Measurements from ENCODE around the gene RASGRF1. TPM values are rescaled to one million over a fixed set of nuclear protein-coding genes. Genes with fewer than 3 reads are reported as not detected.

RASGRF1 gene
- total RNA-seq, 6 experiments from 2014 or later, result 0.29 TPM; not detected in 5

- Histone ChIP-seq H3K27me3 (no peaks in the 10 kb centered on the region), H3K27ac (no peak overlapping the region), H3K36me3 (no peaks in the 10 kb centered on the region), H3K9me3 (no peaks in the 10 kb centered on the region), H3K4me3 (no peak overlapping the region), H3K4me1 (no peaks in the 10 kb centered on the region)
- WGBS (ENCODE audit: insufficient coverage, low coverage, low lambda C conversion rate, missing lambda C conversion rate), result 80% methylated on average over 7 of the region's 9 CpGs
- ATAC-seq (no peak), DNase-seq (peak in 1 of 3 donors; percentile 15)
- intact Hi-C loops (cut with DNase I), result loop anchor here in 1 of 2 donors (5.0 kb wide), 1 partner anchor 156 kb away; no protein-coding TSS in a partner anchor
- TF ChIP-seq CTCF (IDR thresholded peaks at IDR 0.05) (no peak), POLR2A (IDR thresholded peaks at IDR 0.05) (no peak)
Measured at GRCh38 chr15:79031201-79031600, 59.4 kb downstream of the RASGRF1 start.

GRCh38 chr15:79030470-79030869 lies 60.1 kb downstream of the RASGRF1 start:
- intact Hi-C loops (cut with DNase I), result loop anchor here in 1 of 2 donors (5.0 kb wide), 1 partner anchor 157 kb away; no protein-coding TSS in a partner anchor
- 71% methylated on average over 4 of the region's 4 CpGs for WGBS (ENCODE audit: insufficient coverage, low coverage, low lambda C conversion rate, missing lambda C conversion rate)
- Histone ChIP-seq H3K4me3 (no peak overlapping the region), H3K36me3 (no peaks in the 10 kb centered on the region), H3K4me1 (no peaks in the 10 kb centered on the region), H3K27me3 (no peaks in the 10 kb centered on the region), H3K9me3 (no peaks in the 10 kb centered on the region), H3K27ac (no peak overlapping the region)
- TF ChIP-seq POLR2A (IDR thresholded peaks at IDR 0.05) (no peak), CTCF (IDR thresholded peaks at IDR 0.05) (no peak)
- DNase-seq, result peak in 1 of 3 donors; percentile 2
- ATAC-seq, result no peak

DNA sequence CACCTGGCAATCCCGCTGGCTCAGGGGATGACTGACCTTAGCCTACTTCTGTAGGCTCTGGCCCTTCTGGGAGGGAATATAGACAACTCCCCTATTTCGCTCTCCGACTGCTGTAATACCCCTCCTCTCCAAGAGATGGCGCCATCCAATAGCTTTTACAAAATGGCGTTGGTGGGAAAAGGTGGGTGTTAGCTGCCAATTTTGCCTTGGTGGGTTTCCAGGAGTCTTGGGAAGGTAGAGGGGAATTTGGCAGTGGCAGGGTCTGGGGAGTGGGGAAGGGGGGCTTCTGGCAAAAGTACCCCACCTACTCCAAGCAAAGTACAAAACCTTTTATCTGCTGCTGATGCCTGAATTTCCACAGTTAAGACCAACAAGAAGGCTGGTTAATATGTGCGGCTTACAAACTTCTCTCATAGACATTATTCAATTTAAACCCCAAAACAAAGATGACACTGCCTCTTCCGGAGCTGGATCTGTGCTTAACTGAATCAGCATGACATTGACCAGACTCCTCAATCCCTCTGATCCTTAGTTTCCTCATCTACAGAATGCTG lies 62.1 kb downstream of the RASGRF1 start:
- peak; percentile 52 to 80 (median 66) for ATAC-seq
- no peak overlapping the region for H3K4me3 ChIP-seq
- H3K27ac ChIP-seq, result no peak overlapping the region
- H3K36me3 ChIP-seq, result no peaks in the 10 kb centered on the region
- no peaks in the 10 kb centered on the region for H3K9me3 ChIP-seq
- 23% methylated on average over 7 of the region's 7 CpGs for WGBS (ENCODE audit: insufficient coverage, low coverage, low lambda C conversion rate, missing lambda C conversion rate)
- intact Hi-C loops (cut with DNase I), result loop anchor here in 1 of 2 donors (5.0 kb wide), 1 partner anchor 159 kb away; no protein-coding TSS in a partner anchor
- DNase-seq, result peak in 1 of 3 donors; percentile 54
- H3K27me3 ChIP-seq, result no peaks in the 10 kb centered on the region
- no peaks in the 10 kb centered on the region for H3K4me1 ChIP-seq
- TF ChIP-seq POLR2A (IDR thresholded peaks at IDR 0.05) (no peak), CTCF (IDR thresholded peaks at IDR 0.05) (peak; percentile 70 to 86 (median 80))

GRCh38 chr15:79027532-79028410 lies 62.8 kb downstream of the RASGRF1 start:
- no peaks in the 10 kb centered on the region for H3K9me3 ChIP-seq
- ATAC-seq, result no peak
- H3K27me3 ChIP-seq, result no peaks in the 10 kb centered on the region
- no peak overlapping the region for H3K27ac ChIP-seq
- H3K4me3 ChIP-seq, result no peak overlapping the region
- no peaks in the 10 kb centered on the region for H3K4me1 ChIP-seq
- no peak for TF ChIP-seq POLR2A (IDR thresholded peaks at IDR 0.05)
- no peak for TF ChIP-seq CTCF (IDR thresholded peaks at IDR 0.05)
- WGBS (ENCODE audit: insufficient coverage, low coverage, low lambda C conversion rate, missing lambda C conversion rate), result 50% methylated on average over 7 of the region's 15 CpGs
- intact Hi-C loops (cut with DNase I), result loop anchor here in 1 of 2 donors (5.0 kb wide), 1 partner anchor 160 kb away; no protein-coding TSS in a partner anchor
- no peak for DNase-seq
- no peaks in the 10 kb centered on the region for H3K36me3 ChIP-seq
